ENCODE measurements around the gene CYP26C1.
"Not testable (repeated sequence)": the region's sequence is repeated elsewhere in the genome, so short reads cannot be mapped to it uniquely, and the experiment has no call there.

CYP26C1 gene

DNA sequence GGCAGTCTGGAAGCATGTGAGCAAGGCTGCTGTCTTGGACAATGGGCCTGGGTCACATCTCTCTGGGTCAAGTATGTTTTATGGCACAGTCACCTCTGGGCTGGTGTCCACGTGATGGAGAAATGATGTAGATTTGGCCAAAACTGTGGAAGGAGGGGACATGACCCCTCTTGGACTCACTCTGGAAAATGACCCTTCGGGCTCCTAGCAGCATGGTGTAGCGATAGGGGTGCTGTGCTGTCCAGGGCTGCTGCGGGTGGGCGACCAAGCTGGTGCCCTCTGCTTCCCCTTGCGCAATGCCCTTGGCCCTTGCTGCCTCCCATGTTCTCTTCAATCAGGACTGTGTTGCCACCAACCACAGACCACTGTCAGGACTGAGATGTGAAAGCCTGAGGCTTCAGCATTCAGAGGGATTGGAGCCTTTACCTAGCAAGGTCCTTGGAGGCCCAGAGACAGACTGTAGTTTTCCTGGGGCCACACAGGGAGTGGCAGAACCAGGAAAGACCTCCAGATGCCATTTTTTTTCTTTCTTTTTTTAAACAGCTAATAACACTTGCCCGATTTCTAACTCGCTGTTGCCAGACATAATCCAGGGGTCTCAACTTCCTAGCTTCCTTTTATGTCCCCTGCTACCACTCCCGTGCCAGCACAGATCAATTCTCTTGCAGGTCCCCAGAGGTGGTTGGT, 19.2 kb downstream of the CYP26C1 start:
- FAIRE-seq = no peak

DNA sequence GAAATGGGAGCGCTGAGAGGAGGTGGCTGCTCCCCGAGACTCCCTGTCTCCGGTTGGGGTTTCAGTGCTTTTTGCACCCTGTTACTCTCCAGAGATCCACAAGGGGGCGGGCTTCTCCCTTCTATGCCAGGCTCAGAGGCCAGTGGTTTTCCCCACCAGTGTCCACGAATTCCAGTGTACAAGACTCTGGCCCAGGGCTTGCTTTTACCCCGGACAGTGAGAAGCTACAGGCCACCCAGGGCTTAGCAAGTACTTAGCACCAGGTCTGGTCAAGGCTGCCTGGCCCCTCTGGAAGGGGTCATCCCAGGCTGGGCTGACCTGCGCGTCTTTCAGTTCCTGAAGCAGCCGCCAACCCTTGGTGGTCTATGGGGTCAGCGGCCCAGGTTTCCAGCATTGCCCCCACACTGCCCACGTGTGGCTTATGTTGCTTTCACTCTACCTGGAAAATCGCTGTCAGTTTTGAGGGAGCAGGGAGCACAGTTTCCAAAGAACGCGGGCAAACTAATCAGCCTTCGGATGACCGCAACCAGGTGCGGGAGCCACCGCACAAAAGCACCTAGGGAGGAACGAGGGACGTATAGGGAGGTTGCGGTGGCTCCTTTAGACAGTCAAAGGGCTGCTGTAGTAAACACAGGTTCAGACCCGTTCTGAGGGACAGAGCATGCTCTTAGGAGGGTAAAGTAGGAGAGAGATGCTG, 19.9 kb downstream of the CYP26C1 start:
- FAIRE-seq = no peak

DNA sequence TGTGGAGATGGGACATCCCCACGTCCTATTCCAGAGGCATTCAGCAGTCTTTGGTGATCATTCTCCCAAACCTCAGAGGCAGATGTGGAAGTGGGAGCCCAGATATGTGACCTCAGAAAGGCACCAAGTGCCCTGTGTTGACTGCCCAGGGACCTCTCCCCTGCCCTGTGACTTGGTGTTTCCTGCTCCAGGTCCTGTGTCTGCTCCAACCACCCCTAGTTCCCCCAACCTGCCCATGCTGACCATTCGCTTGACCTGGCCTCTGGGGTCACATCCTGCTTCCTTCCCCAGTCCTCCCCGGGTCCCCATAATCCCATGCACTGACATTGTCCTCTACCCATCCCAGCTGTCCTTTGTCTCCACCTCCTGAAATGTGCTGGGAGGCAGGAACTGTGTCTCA, 20.7 kb downstream of the CYP26C1 start:
- FAIRE-seq = no peak

DNA sequence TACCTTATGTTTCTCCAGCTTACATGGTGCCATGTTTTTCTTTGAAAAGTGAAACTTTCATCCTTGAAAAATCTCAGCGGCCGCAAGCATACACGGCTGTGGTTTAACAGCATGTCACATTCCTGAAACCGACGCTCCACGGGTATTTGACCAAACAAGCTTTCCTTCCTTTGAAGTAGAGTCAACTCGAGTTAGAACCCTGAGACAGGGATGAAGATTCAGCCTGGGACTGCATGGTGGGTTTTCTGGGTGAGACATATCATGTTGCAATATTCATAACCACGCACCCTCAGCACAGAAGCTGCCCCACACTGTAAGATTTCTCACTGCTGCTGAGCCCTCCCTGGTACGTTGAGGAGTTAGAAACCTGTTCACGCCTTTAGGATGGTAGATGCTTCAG, 21.2 kb downstream of the CYP26C1 start:
- no peak for FAIRE-seq

- FAIRE-seq = no peak
These were observed 23.3 kb downstream of the CYP26C1 start for GRCh38 chr10:93083743-93084539.

DNA sequence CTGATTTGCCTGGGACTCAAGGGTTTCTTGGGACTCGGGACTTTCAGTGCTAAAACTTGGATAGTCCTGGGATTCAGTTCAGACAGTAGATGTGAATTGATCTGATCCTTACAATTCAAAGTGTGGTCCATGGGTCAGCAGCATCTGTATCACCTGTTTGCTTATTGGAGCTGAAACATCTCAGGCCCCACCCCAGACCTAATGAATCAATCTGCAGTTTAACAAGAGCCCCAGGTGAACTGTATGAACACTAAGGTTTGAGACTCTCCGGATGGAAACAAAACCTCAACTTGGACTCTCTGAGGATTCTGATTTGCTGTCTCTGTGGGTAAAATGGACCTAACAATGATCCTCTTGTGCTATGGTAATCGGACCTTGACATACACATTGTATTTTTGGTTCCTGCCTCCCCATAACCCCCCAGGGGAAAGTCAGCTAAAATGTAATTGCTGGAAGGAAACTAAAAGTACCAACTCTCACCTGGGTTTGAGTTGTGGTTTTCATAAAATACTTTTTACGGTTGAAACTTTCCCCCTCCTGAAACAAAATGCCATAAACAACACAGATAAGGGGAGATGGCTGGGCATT, 24.8 kb downstream of the CYP26C1 start:
- no peak for FAIRE-seq

GRCh38 chr10:93086289-93086688, 25.7 kb downstream of the CYP26C1 start:
- no peak for FAIRE-seq

- FAIRE-seq = no peak
These were observed 27.2 kb downstream of the CYP26C1 start for GRCh38 chr10:93087846-93088245.

GRCh38 chr10:93088466-93088865, 27.9 kb downstream of the CYP26C1 start:
- no peak for FAIRE-seq

DNA sequence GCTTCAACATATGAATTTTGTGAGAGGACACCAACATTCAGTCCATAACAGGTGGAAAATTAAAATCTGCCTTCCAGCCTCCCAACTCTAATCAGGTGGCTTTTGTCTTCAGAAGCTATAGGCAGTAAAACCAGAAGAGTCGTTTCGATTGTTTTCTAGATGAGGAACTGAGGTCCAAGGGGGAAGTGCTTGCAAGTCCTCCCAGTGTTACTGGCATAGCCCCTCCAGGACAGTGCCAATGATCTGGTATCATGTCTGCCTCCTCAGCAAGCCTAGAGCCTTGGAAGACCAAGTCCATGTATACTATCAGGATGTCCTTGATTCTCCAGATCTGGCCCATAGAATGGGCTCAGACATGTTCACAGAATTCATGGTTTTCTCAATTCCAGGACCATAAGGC, 30.0 kb downstream of the CYP26C1 start:
- no peak for FAIRE-seq

DNA sequence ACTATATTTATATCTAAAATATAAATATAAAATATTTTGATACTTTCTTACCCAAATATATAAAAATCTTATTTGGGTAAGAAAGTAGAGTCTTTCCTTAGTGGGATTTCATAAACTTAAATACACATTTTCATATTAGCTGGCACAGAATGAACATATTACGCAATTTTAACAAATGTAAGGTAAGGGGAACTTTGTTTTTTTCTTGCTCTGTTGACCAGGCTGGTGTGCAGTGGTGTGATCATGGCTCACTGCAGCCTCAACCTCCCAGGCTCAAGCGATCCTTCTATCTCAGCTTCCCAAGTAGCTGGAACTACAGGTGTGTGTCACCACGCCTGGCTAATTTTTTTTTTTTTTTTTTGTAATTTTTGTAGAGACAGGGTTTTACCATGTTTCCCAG, 31.4 kb downstream of the CYP26C1 start:
- no peak for FAIRE-seq

GRCh38 chr10:93095225-93095624, 34.6 kb downstream of the CYP26C1 start:
- FAIRE-seq = no peak

DNA sequence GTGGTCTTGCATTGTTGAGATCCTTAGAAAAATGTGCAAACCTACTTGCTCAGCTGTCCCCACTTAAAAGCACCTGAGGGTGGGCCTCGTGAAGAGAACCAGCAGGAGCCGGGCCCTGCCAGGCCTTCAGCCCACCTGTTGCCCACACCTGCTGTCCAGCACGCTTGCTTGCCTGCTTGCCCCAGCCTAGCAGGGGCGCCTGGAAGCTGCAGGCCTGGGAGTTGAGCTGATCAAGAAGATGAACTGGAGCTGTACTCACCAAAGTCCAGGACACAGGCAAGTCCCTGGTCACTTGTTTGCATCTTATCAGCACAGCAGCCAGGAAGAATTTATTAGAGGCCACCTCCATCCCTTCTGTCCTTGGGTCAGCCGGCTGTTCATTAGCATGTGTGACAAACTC, 36.3 kb downstream of the CYP26C1 start:
- FAIRE-seq = no peak

- FAIRE-seq = no peak
These were observed 36.8 kb downstream of the CYP26C1 start for GRCh38 chr10:93097386-93097785.

GRCh38 chr10:93098816-93099215, 38.2 kb downstream of the CYP26C1 start:
- FAIRE-seq = no peak

DNA sequence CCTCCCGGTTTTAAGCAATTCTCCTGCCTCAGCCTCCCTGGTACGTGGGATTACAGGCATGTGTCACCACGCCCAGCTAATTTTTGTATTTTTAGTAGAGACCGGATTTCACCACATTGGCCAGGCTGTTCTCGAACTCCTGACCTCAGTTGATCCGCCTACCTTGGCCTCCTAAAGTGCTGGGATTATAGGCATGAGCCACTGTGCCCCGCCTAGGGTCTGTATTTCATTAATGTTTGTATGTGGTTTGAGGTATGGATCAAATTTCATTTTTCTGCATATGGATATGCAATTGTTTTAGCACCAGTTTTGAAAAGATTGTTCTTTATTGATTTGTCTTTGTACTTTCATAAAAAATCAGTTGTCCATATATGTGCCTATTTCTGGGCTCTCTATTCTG, 39.1 kb downstream of the CYP26C1 start:
- FAIRE-seq = no peak

GRCh38 chr10:93101148-93101547, 40.5 kb downstream of the CYP26C1 start:
- not testable (repeated sequence) for FAIRE-seq

- no peak for FAIRE-seq
These were observed 43.4 kb downstream of the CYP26C1 start for GRCh38 chr10:93103953-93104352.

DNA sequence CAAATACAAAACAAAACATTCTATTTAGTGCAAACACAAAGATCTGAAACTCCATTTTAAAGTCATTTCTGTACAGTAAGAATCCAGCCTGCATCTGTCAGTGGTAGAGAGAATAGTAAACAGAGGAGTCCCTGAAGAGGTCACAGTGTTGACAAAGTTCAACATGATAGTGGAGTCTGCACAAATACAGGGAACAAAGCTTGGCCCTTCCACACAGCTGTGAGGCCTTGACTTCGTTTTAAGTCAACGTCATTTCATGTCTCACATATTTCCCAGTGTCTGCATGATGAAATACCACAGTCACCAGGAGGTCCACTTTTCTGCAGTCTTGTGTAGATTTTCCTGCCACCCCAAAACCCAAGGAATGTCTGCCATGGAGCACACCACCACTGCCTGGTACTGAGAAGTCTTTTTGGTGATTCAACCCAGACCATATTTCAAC, 46.1 kb downstream of the CYP26C1 start:
- no peak for FAIRE-seq

GRCh38 chr10:93110472-93111146, 50.0 kb downstream of the CYP26C1 start:
- no peak for FAIRE-seq

- FAIRE-seq = no peak
These were observed 52.4 kb downstream of the CYP26C1 start for GRCh38 chr10:93113042-93113441.

DNA sequence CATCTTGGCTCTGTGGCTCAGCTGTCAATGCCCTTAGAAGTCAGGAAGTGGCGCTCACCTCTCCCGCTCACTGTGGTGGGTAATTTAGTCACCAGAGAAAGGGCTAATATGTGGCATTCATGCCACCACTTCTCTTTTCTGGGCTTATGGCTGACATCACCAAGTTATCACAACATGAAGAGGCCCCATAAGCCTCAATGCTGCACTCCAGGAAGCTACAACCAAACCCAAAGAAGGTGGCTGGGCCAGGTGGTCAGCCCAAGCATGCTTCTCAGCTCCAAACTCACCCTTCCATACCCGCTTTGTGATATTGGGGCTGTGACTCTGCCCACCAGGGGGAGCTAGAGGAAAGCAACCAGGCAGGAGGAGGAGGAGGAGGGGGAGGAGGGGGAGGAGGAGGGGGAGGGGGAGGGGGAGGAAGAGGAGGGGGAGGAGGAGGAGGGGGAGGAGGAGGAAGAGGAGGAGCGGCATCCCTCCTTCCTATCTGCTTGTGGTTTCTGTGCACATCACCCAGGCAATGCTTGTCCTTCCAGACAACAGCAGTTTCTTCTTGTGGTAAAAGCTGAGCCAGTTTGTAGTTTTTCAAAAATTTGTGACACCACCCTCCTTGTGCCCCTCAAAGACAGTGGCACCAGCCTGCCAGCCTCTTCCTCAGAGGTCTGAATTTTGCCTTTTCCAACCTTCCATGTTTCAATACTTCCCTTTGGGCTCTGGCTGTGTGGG, 55.2 kb downstream of the CYP26C1 start:
- no peak for FAIRE-seq
